AG10803 (cell line): ENCODE data around the gene JAKMIP2.

Experiments
- DNase-seq: peaks from one replicate; pipeline ENCODE4 v3.0.0; 2010; ENCODE audit warnings: low read depth
- H3K4me3 ChIP-seq: 2 replicates; pipeline ENCODE4 v1.5.1; 2011; ENCODE audit warnings: mild to moderate bottlenecking, low read length, control low read depth
- CTCF ChIP-seq: conservative IDR thresholded peaks from 2 replicates; pipeline ENCODE4 v1.5.1; 2011; ENCODE audit warnings: mild to moderate bottlenecking, low read length, control low read depth, inconsistent platforms

The JAKMIP2 gene

GRCh38 chr5:147821766-147822165, 39.2 kb upstream of the JAKMIP2 start:
- DNase-seq, result no peak

GRCh38 chr5:147819261-147819770, 36.8 kb upstream of the JAKMIP2 start:
- H3K4me3 ChIP-seq, result no peak overlapping the region
- no peak for TF ChIP-seq CTCF
- no peak for DNase-seq

More at GRCh38 chr5:147821766-147822165, 39.2 kb upstream of the JAKMIP2 start:
- no peak overlapping the region for H3K4me3 ChIP-seq
- TF ChIP-seq CTCF, result no peak

- TF ChIP-seq CTCF, result no peak
- DNase-seq, result no peak
- no peak overlapping the region for H3K4me3 ChIP-seq
These were observed 35.8 kb upstream of the JAKMIP2 start for GRCh38 chr5:147818290-147818689.

- no peak overlapping the region for H3K4me3 ChIP-seq
- TF ChIP-seq CTCF, result no peak
- no peak for DNase-seq
These were observed 31.2 kb upstream of the JAKMIP2 start for GRCh38 chr5:147813696-147814095.

GRCh38 chr5:147809830-147810666, 27.5 kb upstream of the JAKMIP2 start:
- DNase-seq, result no peak
- H3K4me3 ChIP-seq, result no peak overlapping the region
- TF ChIP-seq CTCF, result no peak

- no peak for DNase-seq
- H3K4me3 ChIP-seq, result no peak overlapping the region
- no peak for TF ChIP-seq CTCF
These were observed 22.5 kb upstream of the JAKMIP2 start for GRCh38 chr5:147805030-147805454.

GRCh38 chr5:147804334-147804733, 21.8 kb upstream of the JAKMIP2 start:
- no peak for DNase-seq
- H3K4me3 ChIP-seq, result no peak overlapping the region
- TF ChIP-seq CTCF, result no peak
